GM18909 (cell line): ENCODE data around the gene VPS35L.

Experiments used
- ATAC-seq: cut with Tn5 transposase; IDR thresholded peaks from one replicate; pipeline ENCODE4 v1.9.1; 2021; ENCODE audit warnings: mild to moderate bottlenecking; ENCODE audit not compliant: unreplicated experiment, poor library complexity

Gene VPS35L

GRCh38 chr16:19555186-19555937 is at the start of gene VPS35L:
Gene VPS35L (plus strand): TSS chr16:19555703. CDS start chr16:19555730, 27 bp downstream.
- peak; percentile 96 for ATAC-seq

GRCh38 chr16:19506965-19507364 is 48.5 kb upstream of the VPS35L start:
- ATAC-seq, result no peak

DNA sequence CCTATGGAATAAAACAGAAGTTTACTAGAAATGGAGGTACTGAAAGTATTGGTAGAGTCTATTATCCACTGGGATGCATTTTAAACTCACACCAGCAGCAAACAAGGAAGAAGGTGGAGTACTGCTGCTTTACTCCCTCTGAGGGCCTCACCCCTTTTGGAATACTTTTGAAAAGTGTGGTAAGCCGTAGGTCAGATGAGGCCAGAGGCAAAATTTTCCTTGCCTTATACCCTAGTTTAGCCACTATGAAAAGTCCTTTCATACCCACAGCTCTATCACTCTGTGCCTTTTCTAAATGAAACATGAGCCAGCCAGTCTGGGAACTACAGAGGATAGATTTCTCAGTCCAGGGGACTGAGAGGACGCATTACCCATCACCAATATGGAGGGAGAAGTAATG is 47.6 kb upstream of the VPS35L start:
- ATAC-seq, result no peak

DNA sequence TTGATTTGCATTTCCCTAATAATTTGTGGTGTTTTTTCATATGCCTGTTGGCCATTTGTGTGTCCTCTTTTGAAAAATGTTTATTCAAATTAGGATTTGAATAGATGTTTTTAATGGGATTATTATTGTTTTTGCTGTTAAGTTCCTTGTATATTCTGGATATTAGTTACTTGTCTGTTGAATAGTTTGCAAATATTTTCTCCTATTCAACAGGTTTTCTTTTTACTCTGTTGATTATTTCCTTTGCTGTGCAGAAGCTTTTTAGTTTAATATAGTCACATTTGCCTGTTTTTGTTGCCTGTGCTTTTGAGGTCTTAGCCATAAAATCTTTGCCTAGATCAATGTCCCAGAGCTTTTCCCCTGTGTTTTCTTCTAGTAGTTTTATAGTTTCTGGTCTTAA is 43.2 kb upstream of the VPS35L start:
- ATAC-seq, result no peak

- ATAC-seq, result no peak
These were observed 42.0 kb upstream of the VPS35L start for GRCh38 chr16:19513377-19514053.

- ATAC-seq, result no peak
These were observed 39.7 kb upstream of the VPS35L start for GRCh38 chr16:19515757-19516156.

DNA sequence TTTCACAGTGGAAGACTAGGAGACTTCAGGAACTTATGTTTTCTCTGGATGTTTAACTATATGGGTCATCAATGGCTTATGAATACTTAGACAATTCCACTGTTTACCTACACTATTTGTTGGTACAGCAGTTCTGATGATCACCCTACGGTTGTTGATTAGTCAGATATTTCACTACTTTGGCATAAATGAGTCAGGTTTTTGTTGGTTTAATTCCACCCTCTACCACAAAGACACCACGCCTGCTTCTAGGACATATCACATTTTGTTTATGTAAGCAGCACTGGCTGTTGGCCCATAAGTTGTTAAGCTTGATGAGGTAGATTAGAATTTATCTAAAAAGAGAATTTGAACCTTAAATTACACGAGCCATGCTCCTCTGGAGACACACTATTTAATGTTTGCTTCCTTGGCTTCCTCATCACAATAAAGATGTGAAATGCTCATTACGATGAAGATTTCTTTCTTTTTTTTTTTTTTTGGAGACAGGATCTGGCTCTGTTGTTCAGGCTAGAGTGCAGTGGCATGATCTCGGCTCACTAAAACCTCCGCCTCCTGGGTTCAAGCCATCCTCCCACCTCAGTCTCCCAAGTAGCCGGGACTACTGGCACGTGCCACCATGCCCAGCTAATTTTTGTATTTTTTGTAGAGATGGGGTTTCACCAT is 37.9 kb upstream of the VPS35L start:
- ATAC-seq, result no peak

DNA sequence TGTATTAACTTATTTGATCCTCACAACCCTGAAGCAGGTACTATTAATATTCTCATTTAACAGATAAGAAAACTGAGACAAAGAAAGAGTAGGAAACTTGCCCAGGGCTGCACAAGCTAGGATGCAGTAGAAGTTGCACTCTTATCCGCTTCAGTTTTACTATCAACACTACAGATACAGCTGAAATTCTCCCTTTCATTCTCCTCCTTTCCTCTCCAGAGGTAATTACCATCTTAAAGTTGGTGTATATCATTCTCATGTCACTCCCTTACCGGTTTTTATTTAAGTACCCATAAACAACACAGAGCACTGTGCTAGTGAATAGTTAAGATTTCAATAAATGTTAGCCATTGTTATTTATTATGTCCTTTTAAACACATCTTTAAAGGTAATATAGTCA is 37.1 kb upstream of the VPS35L start:
- ATAC-seq, result no peak

DNA sequence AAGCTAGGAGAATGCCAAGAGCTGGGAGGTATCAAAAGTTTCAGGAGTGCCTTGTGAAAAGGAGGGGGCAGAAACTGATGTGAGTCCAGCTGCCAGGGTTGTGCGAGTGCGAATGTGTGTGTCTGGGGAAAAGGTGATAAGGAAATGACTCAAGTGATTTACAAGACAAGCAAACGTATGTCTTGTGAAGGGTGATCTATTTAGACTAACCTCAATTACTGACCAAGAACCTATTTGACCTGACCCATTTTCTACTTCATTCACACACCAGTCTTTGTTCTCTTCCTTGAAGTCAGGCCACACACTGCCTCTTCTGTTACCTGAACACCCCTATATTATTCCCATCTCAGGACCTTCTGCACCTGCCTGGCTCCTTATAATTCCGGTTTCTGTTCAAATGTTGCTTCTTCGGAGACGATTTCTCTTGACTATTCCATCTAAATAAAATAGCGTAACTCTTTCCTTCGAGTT is 34.6 kb upstream of the VPS35L start:
- no peak for ATAC-seq

GRCh38 chr16:19521471-19522396 is 33.8 kb upstream of the VPS35L start, which contains the start of gene GDE1:
Gene GDE1 (minus strand): TSS chr16:19522098. CDS start chr16:19521964, 134 bp downstream.
- peak; percentile 79 for ATAC-seq

DNA sequence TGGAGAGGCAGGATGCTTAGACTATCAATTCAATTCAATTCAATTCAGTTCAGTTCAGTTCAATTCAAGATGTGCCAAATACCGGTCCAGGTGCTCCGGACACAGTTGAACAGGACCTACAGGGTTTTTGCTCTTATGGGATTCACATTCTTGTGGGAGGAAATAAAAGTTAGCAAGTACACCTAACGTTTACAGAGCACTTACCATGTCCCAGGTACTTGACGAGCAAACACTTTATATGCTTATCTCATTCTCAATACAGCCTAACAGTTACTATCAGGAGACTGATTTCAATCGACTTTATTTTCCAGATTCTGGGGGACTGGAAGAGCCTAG is 33.1 kb upstream of the VPS35L start:
- no peak for ATAC-seq

GRCh38 chr16:19522760-19523159 is 32.7 kb upstream of the VPS35L start:
- no peak for ATAC-seq

GRCh38 chr16:19523184-19523558 is 32.3 kb upstream of the VPS35L start:
- no peak for ATAC-seq

- ATAC-seq, result peak; percentile 76
These were observed 31.7 kb upstream of the VPS35L start, which contains the start of gene CCP110 for GRCh38 chr16:19523559-19524355. Gene CCP110 (plus strand): TSS chr16:19523942. CDS start chr16:19527882, 3,940 bp downstream.

DNA sequence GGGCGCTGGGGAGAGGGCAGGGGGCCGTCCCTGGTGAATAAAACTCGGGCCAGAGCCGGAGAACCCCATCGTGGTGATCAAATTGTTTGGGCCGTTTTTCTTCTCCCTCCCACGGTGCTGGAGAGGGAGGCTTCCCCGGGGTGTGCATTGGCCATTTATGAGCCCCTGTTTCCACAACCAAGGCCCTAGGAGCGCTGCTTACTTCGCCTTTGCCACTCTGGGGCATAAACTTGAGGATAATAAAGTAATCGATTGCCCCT is 31.2 kb upstream of the VPS35L start:
- no peak for ATAC-seq

- ATAC-seq, result no peak
These were observed 30.7 kb upstream of the VPS35L start for GRCh38 chr16:19524616-19525384.

DNA sequence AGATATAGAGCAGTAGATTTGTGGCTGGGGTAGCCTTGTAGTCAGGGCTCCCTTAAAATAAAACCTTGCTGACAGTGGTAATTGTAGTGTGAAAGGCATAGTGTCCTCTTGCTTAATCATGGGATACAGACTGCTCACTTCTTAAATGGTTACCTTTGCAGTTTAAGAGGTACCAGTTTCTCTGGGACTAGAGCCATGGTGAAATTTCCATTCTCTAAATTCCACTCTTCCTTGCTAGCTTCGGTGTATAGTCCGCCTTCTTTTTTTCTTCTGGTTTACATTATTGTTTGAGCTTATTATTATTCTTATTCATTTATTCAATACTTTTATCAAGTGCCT is 30.1 kb upstream of the VPS35L start:
- no peak for ATAC-seq

DNA sequence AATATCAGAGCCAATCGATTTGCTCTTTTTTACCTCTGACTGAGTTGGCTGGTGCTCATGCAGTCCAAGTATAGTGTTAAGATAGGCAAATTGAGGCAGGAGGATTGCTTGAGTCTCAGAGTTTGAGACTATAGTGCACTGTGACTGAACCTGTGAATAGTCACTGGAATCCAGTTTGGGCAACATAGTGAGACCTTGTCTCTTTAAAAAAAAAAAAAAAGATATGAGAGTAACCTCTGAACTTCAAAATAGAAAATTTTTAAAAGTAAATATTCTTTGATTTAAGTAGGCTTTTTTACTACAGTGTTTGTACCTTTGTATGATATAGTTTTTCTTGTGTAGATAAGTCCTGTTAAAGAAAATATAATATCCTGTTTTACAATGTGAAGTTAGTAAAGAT is 28.3 kb upstream of the VPS35L start:
- ATAC-seq, result no peak

- no peak for ATAC-seq
These were observed 26.8 kb upstream of the VPS35L start for GRCh38 chr16:19528666-19529065.
